Esophagus muscularis mucosa (tissue), 4 donors: ENCODE measurements around the gene RNASEH2A.
A peak's percentile ranks its signal among the peaks of the same experiment; 100 is the strongest.

ENCODE experiments used
- EP300 ChIP-seq: sonication (generic); formaldehyde crosslinking; IDR thresholded peaks from one replicate; pipeline ENCODE4 v1.6.1; 2017; ENCODE audit warnings: antibody characterized with exemption
- POLR2A ChIP-seq: fragments of 450-650 bp; IDR thresholded peaks from one replicate; pipeline ENCODE4 v1.6.1; 2017; ENCODE audit warnings: antibody characterized with exemption, moderate library complexity, mild to moderate bottlenecking, low read depth
- POLR2AphosphoS5 ChIP-seq, 2 donors: sonication (generic); formaldehyde crosslinking; IDR thresholded peaks; one replicate each; pipeline ENCODE4 v1.6.1; 2017; ENCODE audit warnings: antibody characterized with exemption in 2 of 2
- TF ChIP-seq, protein P1 (sequence below), 3 experiments: fragments of 200-600 bp in 2 of 3; fragments of 450-650 bp in 1 of 3; sonication (generic) in 2 of 3; IDR thresholded peaks; one replicate each; pipeline ENCODE4 v1.5.1; 2017 to 2019; ENCODE audit warnings: antibody characterized with exemption in 3 of 3, mild to moderate bottlenecking in 2 of 3, moderate library complexity in 1 of 3

- TF ChIP-seq POLR2A (no peak), POLR2AphosphoS5 (IDR thresholded peaks at IDR 0.05) (peak in 1 of 2 donors; percentile 7), EP300 (no peak)
- TF ChIP-seq, protein P1, sequence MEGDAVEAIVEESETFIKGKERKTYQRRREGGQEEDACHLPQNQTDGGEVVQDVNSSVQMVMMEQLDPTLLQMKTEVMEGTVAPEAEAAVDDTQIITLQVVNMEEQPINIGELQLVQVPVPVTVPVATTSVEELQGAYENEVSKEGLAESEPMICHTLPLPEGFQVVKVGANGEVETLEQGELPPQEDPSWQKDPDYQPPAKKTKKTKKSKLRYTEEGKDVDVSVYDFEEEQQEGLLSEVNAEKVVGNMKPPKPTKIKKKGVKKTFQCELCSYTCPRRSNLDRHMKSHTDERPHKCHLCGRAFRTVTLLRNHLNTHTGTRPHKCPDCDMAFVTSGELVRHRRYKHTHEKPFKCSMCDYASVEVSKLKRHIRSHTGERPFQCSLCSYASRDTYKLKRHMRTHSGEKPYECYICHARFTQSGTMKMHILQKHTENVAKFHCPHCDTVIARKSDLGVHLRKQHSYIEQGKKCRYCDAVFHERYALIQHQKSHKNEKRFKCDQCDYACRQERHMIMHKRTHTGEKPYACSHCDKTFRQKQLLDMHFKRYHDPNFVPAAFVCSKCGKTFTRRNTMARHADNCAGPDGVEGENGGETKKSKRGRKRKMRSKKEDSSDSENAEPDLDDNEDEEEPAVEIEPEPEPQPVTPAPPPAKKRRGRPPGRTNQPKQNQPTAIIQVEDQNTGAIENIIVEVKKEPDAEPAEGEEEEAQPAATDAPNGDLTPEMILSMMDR (IDR thresholded peaks at IDR 0.05), result no peak
Measured at GRCh38 chr19:12783291-12783848, 23.0 kb upstream of the RNASEH2A start.
